SIG-M5 treated with dmso at 0.1 percent for 504 hours (cell line): ENCODE data around the gene EGLN1.

Source experiments
- DNase-seq: peaks from one replicate; lab custom pipeline; 2025; ENCODE audit not compliant: unreplicated experiment; lab: John Stamatoyannopoulos, UW

Gene EGLN1

GRCh38 chr1:231334079-231334666, 87.9 kb downstream of the EGLN1 start:
- no peak for DNase-seq

- no peak for DNase-seq
Measured at GRCh38 chr1:231332761-231333160, 89.3 kb downstream of the EGLN1 start.

GRCh38 chr1:231329483-231329882, 92.6 kb downstream of the EGLN1 start:
- DNase-seq: no peak

DNA sequence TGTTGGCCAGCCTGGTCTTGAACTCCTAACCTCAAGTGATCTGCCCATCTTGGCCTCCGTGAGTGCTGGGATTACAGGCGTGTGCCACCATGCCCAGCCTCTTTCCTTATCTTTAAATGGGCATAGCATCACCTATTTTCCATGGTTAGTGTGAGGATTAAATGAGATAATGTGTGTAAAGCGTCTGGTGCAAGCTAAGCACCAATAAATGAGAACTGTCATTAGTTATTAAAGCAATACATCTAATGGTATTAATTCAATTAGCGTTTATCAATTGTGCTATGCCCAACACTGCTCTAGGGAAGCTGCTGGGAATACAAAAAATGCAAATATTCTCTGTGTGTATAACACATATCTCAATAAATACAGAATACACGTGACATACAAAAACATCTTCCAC, 94.5 kb downstream of the EGLN1 start:
- DNase-seq: no peak

- no peak for DNase-seq
Measured at GRCh38 chr1:231326248-231326647, 95.8 kb downstream of the EGLN1 start.

DNA sequence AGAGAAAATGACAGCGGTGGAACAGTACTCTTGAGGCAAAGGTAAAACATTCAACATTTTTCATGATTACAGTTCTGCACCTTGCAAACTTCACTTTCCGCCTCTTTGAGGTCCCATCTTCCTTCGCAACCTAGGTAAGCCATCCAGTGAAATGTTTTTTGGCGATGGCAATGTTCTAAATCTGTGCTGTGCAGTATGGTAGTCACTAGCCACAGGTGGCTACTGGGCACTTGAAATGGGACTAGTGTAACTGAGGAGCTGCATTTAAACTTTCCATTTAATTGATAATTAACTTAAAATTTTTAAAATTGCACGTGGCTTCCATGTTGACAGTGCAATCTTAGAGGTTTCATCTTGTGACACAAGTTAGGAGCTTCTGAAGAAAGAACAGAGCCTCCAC, 97.4 kb downstream of the EGLN1 start:
- no peak for DNase-seq

- DNase-seq: no peak
Measured at GRCh38 chr1:231322880-231323530, 99.1 kb downstream of the EGLN1 start.

GRCh38 chr1:231319080-231319479, 103.0 kb downstream of the EGLN1 start:
- DNase-seq: no peak

- no peak for DNase-seq
Measured at GRCh38 chr1:231318568-231318967, 103.5 kb downstream of the EGLN1 start.

DNA sequence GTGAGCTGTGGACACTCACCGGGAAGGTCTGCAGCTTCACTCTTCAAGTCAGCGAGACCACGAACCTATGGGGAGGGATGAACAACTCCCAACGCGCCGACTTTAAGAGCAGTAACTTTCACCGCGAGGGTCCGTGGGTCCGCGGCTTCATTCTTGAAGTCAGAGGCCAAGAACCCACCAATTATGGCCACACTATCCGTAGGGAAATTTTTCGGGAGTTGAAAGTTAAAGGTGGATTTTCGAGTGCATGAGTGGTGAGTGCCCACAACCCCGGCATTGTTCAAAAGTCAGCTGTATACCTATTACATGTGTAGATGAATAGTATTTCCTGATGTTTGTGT, 104.1 kb downstream of the EGLN1 start:
- DNase-seq: no peak

DNA sequence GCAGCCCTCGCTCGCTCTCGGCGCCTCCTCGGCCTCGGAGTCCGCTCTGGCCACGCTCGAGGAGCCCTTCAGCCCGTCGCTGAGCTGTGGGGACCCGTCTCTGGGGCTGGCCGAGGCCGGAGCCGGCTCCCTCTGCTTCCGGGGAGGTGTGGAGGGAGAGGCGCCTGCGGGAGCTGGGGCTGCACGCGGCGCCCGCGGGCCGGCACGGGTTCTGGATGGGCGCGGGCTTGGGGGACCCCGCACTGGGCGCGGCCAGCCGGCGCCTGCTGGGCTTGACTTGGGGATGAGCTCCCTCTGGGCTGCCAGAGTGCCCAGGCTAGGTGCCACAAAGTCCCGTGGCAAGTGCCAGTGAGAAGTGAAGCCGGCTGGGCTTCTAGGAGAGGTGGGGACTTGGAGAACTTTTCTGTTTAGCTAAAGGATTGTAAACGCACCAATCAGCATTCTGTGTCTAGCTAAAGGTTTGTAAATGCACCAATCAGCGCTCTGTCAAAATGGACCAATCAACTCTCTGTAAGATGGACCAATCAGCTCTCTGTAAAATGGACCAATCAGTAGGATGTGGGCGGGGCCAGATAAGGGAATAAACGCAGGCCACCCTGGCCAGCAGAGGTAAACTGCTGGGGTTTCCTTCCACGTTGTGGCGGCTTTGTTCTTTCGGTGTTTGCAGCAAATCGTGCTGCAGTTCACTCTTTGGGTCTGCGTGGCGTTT, 104.6 kb downstream of the EGLN1 start:
- no peak for DNase-seq

DNA sequence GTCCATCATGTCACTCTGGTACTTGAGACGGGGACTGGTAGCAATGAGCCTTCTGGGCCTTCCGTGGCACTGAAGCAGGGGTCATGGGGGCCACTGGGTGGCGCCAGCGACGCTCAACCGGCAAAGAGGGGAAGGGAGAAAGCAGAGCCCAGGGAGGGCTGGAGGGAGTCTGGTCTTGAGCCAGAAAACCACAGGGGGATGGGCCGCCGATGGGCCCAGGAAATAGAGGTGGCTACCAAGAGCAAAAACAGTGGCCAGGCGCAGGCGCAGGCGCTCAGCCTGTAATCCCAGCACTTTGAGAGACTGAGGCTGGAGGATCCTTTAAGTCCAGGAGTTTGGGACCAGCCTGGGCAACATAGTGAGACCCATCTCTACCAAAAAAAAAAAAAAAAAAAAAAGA, 106.2 kb downstream of the EGLN1 start:
- DNase-seq: peak; percentile 41
